ENCODE data around the gene PDE6B. TPM values are rescaled to one million over a fixed set of nuclear protein-coding genes. Genes with fewer than 3 reads are reported as not detected.

Gene PDE6B
- total RNA-seq, 1 donor from 2014 or later, result 15.0 TPM

DNA sequence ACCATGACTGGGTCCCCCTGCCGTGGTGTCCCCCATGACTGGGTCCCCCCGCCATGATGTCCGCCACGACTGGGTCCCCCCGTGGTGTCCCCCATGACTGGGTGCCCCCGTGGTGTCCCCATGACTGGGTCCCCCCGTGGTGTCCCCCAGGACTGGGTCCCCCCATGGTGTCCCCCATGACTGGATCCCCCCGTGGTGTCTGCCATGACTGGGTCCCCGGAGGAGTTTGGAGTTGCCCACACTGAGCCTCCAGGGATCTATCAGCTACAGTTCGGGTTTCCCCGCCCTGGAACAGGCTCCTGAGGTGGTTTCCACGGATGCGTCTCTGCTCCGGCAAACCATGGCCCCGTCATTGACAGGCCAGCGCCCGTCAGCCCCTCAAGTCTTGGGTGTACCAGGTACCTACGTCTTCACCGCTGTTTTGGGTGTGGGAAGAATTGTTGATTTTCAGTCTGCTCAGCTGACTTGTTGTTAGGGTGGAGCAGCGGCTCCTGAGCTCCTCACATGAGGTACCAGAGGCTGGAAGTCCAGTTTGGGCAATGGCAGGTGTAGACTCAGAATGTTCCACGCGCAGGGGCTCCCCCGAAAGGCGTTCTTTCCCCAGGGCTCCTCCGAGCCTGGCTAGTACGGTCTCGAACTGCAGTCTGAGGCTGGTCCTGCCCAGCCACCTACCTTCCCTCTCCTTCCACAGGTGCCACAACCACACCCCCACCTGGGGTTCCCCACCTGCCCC lies 8.3 kb upstream of the PDE6B start:
- no peak for DNase-seq

DNA sequence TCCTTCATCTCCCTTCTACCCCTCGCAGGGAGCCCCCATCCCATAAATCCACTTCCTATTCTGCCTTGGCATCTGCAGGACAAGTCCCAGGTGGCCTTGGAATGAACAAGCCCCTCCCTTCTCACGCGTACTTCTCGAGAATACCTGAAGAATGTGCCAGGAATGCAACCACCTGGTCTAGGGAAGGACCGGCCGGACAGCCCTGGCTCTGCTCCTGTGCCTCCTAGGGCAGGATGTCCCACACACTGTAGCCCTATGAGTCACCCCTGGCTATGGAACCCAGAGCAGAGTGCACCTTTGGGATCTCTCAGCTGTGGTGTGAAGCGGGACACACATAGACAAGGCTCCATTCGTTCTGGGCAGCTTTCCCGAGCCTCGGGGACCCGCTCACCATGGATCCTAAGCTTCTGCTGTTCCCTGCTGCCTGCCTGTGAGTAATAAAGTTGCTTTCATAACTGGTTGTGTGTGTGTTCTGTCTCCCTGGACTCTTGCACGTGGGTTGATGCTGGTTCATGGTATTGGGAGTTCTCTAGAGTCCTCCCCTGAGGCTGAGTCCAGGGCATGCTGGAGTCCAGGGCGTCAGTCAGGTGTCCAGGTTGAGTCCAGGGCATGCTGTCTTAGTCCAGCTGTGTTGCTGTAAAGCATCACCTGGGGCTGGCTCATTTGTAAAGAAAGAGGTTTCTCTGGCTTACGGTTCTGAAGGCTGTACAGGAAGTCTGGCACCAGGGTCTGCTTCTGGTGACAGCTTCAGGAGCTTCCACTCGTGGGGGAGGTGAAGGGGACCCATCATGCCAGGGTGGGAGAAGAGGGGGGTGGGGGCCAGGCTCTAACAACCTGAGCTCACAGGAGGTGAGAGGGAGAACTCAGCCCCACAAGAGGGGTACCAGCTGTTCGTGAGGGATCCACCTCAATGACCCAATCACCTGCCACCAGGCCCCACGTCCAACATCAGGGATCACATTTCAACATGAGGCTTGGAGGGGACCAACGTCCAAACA lies 7.4 kb upstream of the PDE6B start:
- DNase-seq (no peak), ATAC-seq (ENCODE audit: low read depth) (no peak)
- Mint-ChIP-seq H3K27me3 (peaks cover 7% of the 10 kb centered on the region), H3K9me3 (no peaks in the 10 kb centered on the region), H3K27ac (no peak overlapping the region), H3K4me3 (no peak overlapping the region), H3K36me3 (ENCODE audit: low read depth) (no peaks in the 10 kb centered on the region), H3K4me1 (no peaks in the 10 kb centered on the region)
- POLR2A ChIA-PET, result no interaction called here
- CTCF ChIA-PET, result no interaction called here
- TF ChIP-seq, protein P1, sequence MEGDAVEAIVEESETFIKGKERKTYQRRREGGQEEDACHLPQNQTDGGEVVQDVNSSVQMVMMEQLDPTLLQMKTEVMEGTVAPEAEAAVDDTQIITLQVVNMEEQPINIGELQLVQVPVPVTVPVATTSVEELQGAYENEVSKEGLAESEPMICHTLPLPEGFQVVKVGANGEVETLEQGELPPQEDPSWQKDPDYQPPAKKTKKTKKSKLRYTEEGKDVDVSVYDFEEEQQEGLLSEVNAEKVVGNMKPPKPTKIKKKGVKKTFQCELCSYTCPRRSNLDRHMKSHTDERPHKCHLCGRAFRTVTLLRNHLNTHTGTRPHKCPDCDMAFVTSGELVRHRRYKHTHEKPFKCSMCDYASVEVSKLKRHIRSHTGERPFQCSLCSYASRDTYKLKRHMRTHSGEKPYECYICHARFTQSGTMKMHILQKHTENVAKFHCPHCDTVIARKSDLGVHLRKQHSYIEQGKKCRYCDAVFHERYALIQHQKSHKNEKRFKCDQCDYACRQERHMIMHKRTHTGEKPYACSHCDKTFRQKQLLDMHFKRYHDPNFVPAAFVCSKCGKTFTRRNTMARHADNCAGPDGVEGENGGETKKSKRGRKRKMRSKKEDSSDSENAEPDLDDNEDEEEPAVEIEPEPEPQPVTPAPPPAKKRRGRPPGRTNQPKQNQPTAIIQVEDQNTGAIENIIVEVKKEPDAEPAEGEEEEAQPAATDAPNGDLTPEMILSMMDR (IDR thresholded peaks at IDR 0.05), result no peak
- intact Hi-C loops (cut with micrococcal nuclease), result no loop called here

More for the DNA sequence above, 8.3 kb upstream of the PDE6B start:
- POLR2A ChIA-PET, result no interaction called here
- Mint-ChIP-seq H3K9me3 (no peaks in the 10 kb centered on the region), H3K36me3 (ENCODE audit: low read depth) (no peaks in the 10 kb centered on the region), H3K27me3 (peaks cover 10% of the 10 kb centered on the region), H3K4me3 (no peak overlapping the region), H3K27ac (no peak overlapping the region), H3K4me1 (no peaks in the 10 kb centered on the region)
- CTCF ChIA-PET, result no interaction called here
- intact Hi-C loops (cut with micrococcal nuclease), result no loop called here
- ATAC-seq (ENCODE audit: low read depth), result no peak
- TF ChIP-seq, protein P1 (IDR thresholded peaks at IDR 0.05), result no peak

DNA sequence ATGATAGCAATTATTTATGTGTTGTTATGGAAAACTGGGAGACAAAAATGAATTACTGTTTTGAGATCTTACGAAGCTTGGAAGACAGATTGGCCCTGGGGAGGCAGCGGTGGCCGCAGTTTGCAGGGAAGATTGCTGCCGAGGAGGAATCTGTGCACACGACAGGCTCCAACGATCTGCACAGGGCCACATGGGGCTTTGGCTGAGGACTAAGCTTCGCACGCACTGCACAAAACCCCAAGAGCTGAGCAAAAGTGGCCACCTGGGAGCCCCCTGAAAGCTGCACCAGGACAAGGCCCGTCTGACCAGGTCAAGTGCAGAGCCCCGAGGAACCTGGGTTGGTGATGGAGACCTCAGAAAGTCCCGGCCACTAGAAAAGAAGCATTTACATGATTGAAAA lies 5.2 kb upstream of the PDE6B start:
- Mint-ChIP-seq H3K27ac (no peak overlapping the region), H3K4me1 (no peaks in the 10 kb centered on the region), H3K36me3 (ENCODE audit: low read depth) (no peaks in the 10 kb centered on the region), H3K27me3 (peaks cover 11% of the 10 kb centered on the region), H3K9me3 (no peaks in the 10 kb centered on the region), H3K4me3 (no peak overlapping the region)
- intact Hi-C loops (cut with micrococcal nuclease), result no loop called here
- ChIA-PET POLR2A (no interaction called here), CTCF (no interaction called here)
- TF ChIP-seq, protein P1 (IDR thresholded peaks at IDR 0.05), result no peak
- DNase-seq, result no peak
- no peak for ATAC-seq (ENCODE audit: low read depth)

DNA sequence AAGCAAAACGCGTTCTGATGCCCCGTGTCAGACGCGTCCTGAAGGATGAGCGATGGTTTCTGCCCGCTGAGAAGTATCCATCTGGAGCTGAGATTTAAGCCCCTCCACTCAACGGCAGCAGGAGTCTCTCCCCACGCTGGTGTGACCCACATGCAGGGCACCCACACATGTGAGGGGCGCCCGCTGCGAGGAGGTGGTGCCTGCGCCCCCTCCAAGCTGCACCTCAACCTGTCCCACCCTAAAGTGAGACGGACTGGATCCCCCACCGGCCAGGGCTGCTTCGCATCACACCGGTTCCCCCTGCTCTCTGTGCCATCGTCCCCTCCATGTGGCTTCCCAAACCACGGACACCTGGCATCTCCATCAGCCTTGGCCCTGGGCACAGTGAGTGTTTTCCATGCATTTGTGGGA lies 4.5 kb upstream of the PDE6B start:
- DNase-seq (no peak), ATAC-seq (ENCODE audit: low read depth) (no peak)
- intact Hi-C loops (cut with micrococcal nuclease), result no loop called here
- Mint-ChIP-seq H3K4me1 (no peaks in the 10 kb centered on the region), H3K4me3 (no peak overlapping the region), H3K9me3 (no peaks in the 10 kb centered on the region), H3K27ac (no peak overlapping the region), H3K27me3 (peaks cover 11% of the 10 kb centered on the region), H3K36me3 (ENCODE audit: low read depth) (no peaks in the 10 kb centered on the region)
- ChIA-PET CTCF (no interaction called here), POLR2A (no interaction called here)
- TF ChIP-seq, protein P1 (IDR thresholded peaks at IDR 0.05), result no peak
